ENCODE data around the gene FARP2. TPM values are rescaled to one million over a fixed set of nuclear protein-coding genes. Genes with fewer than 3 reads are reported as not detected.

The FARP2 gene
- total RNA-seq, 1 experiment from 2014 or later: 49.3 TPM

DNA sequence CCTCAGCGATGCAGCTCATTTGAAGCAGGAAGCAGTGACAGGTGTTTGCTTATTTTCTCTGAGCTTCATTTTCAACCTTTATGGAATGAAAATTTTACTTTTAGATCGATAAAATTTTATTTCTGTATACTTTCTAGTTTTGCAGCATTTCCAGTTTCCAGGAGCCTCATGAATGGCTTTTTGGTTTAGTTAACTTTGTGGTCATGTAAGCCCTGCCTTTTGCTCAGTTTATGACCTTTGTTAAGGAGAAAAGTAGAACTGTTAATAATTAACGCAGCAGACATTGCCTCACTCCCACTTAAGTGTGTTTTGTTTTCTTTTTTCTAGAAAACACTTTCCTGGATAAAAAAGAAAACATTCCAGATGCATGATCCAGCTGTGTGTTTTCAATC is 4.4 kb upstream of the FARP2 start:
- ChIA-PET POLR2A (no interaction called here), RAD21 (ENCODE audit: low non-redundant PET in 1 of 2, low total read pairs in 2 of 2, uncharacterized antibody in 2 of 2, unreplicated experiment in 2 of 2) (no interaction called here), CTCF (no interaction called here)
- Histone ChIP-seq H3K9ac (ENCODE audit: low read length) (no peak overlapping the region), H2AFZ (ENCODE audit: low read depth, low read length, poor library complexity, severe bottlenecking) (no peak overlapping the region), H3K4me3 (replicated peaks in 1 of 2; ENCODE audit: low read depth in 1 of 2, low read length in 2 of 2) (no peak overlapping the region), H3K27me3 (ENCODE audit: insufficient read depth, low read length) (no peaks in the 10 kb centered on the region), H3K79me2 (ENCODE audit: insufficient read depth, low read length) (peaks cover 7% of the 10 kb centered on the region), H3K9me3 (ENCODE audit: control insufficient read depth in 1 of 2, insufficient read depth in 1 of 2, low read depth in 1 of 2, low read length in 2 of 2) (no peaks in the 10 kb centered on the region), H3K9me2 (ENCODE audit: insufficient read depth) (no peaks in the 10 kb centered on the region), H3K36me3 (ENCODE audit: control insufficient read depth in 1 of 2, insufficient read depth in 2 of 2, low read length in 2 of 2) (peaks cover 37 to 65% of the 10 kb centered on the region in 2 experiments; a peak in 3 of 4 replicates), H3K4me1 (ENCODE audit: control insufficient read depth in 1 of 2, insufficient read depth in 2 of 2, low read length in 2 of 2) (peaks cover 13 to 14% of the 10 kb centered on the region in 2 experiments), H3K27ac (ENCODE audit: low read depth, low read length) (no peak overlapping the region), H4K20me1 (ENCODE audit: insufficient read depth) (0 out of 2 replicates have a peak, but pooled peaks cover 3% of the 10 kb centered on the region), H3K4me2 (ENCODE audit: low read length) (no peak overlapping the region)
- BruUV-seq (replicated peaks): no TSS peak
- ATAC-seq (no peak), DNase-seq (ENCODE audit: low read depth, low spot score) (no peak)
- intact Hi-C loops (cut with micrococcal nuclease): no loop called here
- TF ChIP-seq JUND (IDR thresholded peaks at IDR 0.05) (no peak), ZFX (IDR thresholded peaks at IDR 0.05) (no peak), YY1 (IDR thresholded peaks at IDR 0.05; ENCODE audit: extremely low read depth, insufficient replicate concordance, low read depth, low read length) (no peak), TCF7L2 (IDR thresholded peaks at IDR 0.05; ENCODE audit: borderline replicate concordance, extremely low read depth, insufficient read depth, insufficient read length) (no peak), FOSL1 (IDR thresholded peaks at IDR 0.05; ENCODE audit: low read depth) (no peak), RAD21 (IDR thresholded peaks at IDR 0.05; ENCODE audit: low read depth) (no peak), ZBTB33 (IDR thresholded peaks at IDR 0.05; ENCODE audit: extremely low read depth, insufficient replicate concordance, low read length) (no peak), CBX3 (IDR thresholded peaks at IDR 0.05; ENCODE audit: low read depth) (no peak), SIN3A (IDR thresholded peaks at IDR 0.05; ENCODE audit: low read depth) (no peak), ATF3 (IDR thresholded peaks at IDR 0.05) (no peak)
- TF ChIP-seq, protein P1, sequence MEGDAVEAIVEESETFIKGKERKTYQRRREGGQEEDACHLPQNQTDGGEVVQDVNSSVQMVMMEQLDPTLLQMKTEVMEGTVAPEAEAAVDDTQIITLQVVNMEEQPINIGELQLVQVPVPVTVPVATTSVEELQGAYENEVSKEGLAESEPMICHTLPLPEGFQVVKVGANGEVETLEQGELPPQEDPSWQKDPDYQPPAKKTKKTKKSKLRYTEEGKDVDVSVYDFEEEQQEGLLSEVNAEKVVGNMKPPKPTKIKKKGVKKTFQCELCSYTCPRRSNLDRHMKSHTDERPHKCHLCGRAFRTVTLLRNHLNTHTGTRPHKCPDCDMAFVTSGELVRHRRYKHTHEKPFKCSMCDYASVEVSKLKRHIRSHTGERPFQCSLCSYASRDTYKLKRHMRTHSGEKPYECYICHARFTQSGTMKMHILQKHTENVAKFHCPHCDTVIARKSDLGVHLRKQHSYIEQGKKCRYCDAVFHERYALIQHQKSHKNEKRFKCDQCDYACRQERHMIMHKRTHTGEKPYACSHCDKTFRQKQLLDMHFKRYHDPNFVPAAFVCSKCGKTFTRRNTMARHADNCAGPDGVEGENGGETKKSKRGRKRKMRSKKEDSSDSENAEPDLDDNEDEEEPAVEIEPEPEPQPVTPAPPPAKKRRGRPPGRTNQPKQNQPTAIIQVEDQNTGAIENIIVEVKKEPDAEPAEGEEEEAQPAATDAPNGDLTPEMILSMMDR (IDR thresholded peaks at IDR 0.05 in 2 of 3, conservative IDR thresholded peaks at IDR 0.05 in 1 of 3; ENCODE audit: borderline replicate concordance in 1 of 3, insufficient read depth in 1 of 3, low read depth in 2 of 3, low read length in 2 of 3): no peak

Measured in HCT116 (cell line).